ENCODE measurements around the gene SELENOK. TPM values are rescaled to one million over a fixed set of nuclear protein-coding genes. Genes with fewer than 3 reads are reported as not detected.
"Not testable (repeated sequence)": the region's sequence is repeated elsewhere in the genome, so short reads cannot be mapped to it uniquely, and the experiment has no call there.

SELENOK gene
- polyA plus RNA-seq, 1 donor from 2014 or later, result 136 TPM

DNA sequence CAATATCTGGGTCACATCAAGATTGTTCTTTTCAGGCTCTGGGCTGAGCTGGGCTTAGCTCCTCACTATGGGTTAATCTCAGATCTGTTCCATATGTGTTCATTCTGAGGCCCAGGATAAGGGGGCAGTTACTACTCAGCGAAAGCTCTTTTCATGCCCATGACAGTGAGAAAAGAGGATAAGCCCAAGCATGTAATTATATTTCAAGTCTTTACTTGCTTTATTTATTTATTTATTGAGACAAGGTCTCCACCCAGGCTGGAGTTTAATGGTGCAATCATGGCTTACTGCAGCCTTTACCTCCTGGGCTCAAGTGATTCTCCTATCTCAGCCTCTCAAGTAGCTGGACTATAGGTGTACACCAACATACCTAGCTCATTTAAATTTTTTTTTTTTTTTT lies 44.7 kb upstream of the SELENOK start:
- no peaks in the 10 kb centered on the region for H3K27me3 ChIP-seq (ENCODE audit: insufficient read depth, low read depth, low read length)
- no peak overlapping the region for H3K4me3 ChIP-seq (ENCODE audit: low read length)
- no peak overlapping the region for H3K9ac ChIP-seq (ENCODE audit: low read length)
- H3F3A ChIP-seq (ENCODE audit: insufficient read depth, low read length, poor library complexity, severe bottlenecking), result no peaks in the 10 kb centered on the region
- no peaks in the 10 kb centered on the region for H3K36me3 ChIP-seq (ENCODE audit: insufficient read depth, low read length)
- no peaks in the 10 kb centered on the region for H3K9me3 ChIP-seq (ENCODE audit: low read length)
- TF ChIP-seq EP300 (conservative IDR thresholded peaks at IDR 0.05; ENCODE audit: poor library complexity, severe bottlenecking) (no peak), SMC3 (conservative IDR thresholded peaks at IDR 0.05; ENCODE audit: poor library complexity) (no peak), MXI1 (conservative IDR thresholded peaks at IDR 0.05; ENCODE audit: poor library complexity, severe bottlenecking) (no peak), TAF1 (IDR thresholded peaks at IDR 0.05; ENCODE audit: low read depth) (no peak), RAD21 (conservative IDR thresholded peaks at IDR 0.05) (no peak), EZH2 (IDR thresholded peaks at IDR 0.05; ENCODE audit: borderline replicate concordance, insufficient read depth, low read length, poor library complexity, severe bottlenecking) (no peak)
- TF ChIP-seq, protein P1, sequence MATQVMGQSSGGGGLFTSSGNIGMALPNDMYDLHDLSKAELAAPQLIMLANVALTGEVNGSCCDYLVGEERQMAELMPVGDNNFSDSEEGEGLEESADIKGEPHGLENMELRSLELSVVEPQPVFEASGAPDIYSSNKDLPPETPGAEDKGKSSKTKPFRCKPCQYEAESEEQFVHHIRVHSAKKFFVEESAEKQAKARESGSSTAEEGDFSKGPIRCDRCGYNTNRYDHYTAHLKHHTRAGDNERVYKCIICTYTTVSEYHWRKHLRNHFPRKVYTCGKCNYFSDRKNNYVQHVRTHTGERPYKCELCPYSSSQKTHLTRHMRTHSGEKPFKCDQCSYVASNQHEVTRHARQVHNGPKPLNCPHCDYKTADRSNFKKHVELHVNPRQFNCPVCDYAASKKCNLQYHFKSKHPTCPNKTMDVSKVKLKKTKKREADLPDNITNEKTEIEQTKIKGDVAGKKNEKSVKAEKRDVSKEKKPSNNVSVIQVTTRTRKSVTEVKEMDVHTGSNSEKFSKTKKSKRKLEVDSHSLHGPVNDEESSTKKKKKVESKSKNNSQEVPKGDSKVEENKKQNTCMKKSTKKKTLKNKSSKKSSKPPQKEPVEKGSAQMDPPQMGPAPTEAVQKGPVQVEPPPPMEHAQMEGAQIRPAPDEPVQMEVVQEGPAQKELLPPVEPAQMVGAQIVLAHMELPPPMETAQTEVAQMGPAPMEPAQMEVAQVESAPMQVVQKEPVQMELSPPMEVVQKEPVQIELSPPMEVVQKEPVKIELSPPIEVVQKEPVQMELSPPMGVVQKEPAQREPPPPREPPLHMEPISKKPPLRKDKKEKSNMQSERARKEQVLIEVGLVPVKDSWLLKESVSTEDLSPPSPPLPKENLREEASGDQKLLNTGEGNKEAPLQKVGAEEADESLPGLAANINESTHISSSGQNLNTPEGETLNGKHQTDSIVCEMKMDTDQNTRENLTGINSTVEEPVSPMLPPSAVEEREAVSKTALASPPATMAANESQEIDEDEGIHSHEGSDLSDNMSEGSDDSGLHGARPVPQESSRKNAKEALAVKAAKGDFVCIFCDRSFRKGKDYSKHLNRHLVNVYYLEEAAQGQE (IDR thresholded peaks at IDR 0.05; ENCODE audit: borderline replicate concordance), result no peak
- TF ChIP-seq, protein P2, sequence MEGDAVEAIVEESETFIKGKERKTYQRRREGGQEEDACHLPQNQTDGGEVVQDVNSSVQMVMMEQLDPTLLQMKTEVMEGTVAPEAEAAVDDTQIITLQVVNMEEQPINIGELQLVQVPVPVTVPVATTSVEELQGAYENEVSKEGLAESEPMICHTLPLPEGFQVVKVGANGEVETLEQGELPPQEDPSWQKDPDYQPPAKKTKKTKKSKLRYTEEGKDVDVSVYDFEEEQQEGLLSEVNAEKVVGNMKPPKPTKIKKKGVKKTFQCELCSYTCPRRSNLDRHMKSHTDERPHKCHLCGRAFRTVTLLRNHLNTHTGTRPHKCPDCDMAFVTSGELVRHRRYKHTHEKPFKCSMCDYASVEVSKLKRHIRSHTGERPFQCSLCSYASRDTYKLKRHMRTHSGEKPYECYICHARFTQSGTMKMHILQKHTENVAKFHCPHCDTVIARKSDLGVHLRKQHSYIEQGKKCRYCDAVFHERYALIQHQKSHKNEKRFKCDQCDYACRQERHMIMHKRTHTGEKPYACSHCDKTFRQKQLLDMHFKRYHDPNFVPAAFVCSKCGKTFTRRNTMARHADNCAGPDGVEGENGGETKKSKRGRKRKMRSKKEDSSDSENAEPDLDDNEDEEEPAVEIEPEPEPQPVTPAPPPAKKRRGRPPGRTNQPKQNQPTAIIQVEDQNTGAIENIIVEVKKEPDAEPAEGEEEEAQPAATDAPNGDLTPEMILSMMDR (IDR thresholded peaks at IDR 0.05; ENCODE audit: poor library complexity, severe bottlenecking), result no peak
- H3K79me2 ChIP-seq (replicated peaks; ENCODE audit: insufficient read depth, low read length), result no peaks in the 10 kb centered on the region
- no peak overlapping the region for H3K4me2 ChIP-seq (ENCODE audit: low read length)
- no peaks in the 10 kb centered on the region for H4K20me1 ChIP-seq (ENCODE audit: insufficient read depth)
- H2AFZ ChIP-seq (ENCODE audit: low read depth, low read length), result no peak overlapping the region
- no peaks in the 10 kb centered on the region for H3K9me2 ChIP-seq (ENCODE audit: insufficient read depth, low read length)
- no peak overlapping the region for H3K27ac ChIP-seq (ENCODE audit: low read length)

DNA sequence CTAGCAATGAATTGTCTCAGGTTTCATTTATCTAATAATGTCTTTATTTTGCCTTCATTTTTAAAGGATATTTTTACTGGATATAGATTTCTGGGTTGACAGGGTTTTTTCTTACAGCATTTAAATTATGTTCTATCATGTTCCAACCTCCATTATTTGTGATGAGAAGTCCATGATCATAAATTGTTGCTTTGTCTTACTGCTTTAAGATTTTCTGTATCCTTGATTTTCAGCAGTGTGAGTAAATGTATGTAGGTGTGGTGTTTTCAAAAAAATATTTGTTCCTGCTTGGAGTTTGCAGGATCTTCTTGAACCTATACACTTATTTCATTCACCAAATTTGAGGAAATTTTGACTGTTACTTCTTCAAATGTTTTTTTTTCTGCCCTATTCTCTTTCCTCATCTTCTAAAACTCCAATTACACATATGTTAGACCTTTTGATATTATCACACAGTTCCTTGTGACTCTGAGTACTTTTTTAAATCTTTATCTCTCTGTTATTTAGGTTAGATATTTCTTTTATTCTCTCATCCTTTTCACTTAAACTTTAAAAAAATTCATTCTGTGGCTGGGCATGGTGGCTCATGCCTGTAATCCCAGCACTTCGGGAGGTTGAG lies 43.7 kb upstream of the SELENOK start:
- no peaks in the 10 kb centered on the region for H3K9me2 ChIP-seq (ENCODE audit: insufficient read depth, low read length)
- TF ChIP-seq, protein P2 (IDR thresholded peaks at IDR 0.05; ENCODE audit: poor library complexity, severe bottlenecking), result no peak
- TF ChIP-seq POLR2AphosphoS5 (IDR thresholded peaks at IDR 0.05) (no peak), EP300 (conservative IDR thresholded peaks at IDR 0.05; ENCODE audit: poor library complexity, severe bottlenecking) (no peak), TAF1 (IDR thresholded peaks at IDR 0.05; ENCODE audit: low read depth) (no peak), EZH2 (IDR thresholded peaks at IDR 0.05; ENCODE audit: borderline replicate concordance, insufficient read depth, low read length, poor library complexity, severe bottlenecking) (no peak), MXI1 (conservative IDR thresholded peaks at IDR 0.05; ENCODE audit: poor library complexity, severe bottlenecking) (no peak), RAD21 (conservative IDR thresholded peaks at IDR 0.05) (no peak), SMC3 (conservative IDR thresholded peaks at IDR 0.05; ENCODE audit: poor library complexity) (no peak)
- TF ChIP-seq, protein P1 (IDR thresholded peaks at IDR 0.05; ENCODE audit: borderline replicate concordance), result no peak
- H3K9me3 ChIP-seq (ENCODE audit: low read length), result no peaks in the 10 kb centered on the region

DNA sequence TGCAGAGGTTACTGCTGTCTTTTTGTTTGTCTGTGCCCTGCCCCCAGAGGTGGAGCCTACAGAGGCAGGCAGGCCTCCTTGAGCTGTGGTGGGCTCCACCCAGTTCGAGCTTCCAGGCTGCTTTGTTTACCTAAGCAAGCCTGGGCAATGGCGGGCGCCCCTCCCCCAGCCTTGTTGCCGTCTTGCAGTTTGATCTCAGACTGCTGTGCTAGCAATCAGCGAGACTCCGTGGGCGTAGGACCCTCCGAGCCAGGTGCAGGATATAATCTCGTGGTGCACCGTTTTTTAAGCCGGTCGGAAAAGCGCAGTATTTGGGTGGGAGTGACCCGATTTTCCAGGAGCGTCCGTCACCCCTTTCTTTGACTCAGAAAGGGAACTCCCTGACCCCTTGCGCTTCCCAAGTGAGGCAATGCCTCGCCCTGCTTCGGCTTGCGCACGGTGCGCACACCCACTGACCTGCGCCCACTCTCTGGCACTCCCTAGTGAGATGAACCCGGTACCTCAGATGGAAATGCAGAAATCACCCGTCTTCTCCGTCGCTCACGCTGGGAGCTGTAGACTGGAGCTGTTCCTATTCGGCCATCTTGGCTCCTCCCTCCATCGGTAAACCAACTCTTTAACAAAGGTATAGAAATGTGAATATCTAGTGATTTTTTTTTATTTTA lies 35.7 kb upstream of the SELENOK start:
- not testable (repeated sequence) for H3K36me3 ChIP-seq (ENCODE audit: insufficient read depth, low read length); H3K27me3 ChIP-seq (ENCODE audit: insufficient read depth, low read depth, low read length); H3K4me3 ChIP-seq (ENCODE audit: low read length); H3K4me2 ChIP-seq (ENCODE audit: low read length); H4K20me1 ChIP-seq (ENCODE audit: insufficient read depth); H3K9me2 ChIP-seq (ENCODE audit: insufficient read depth, low read length); H2AFZ ChIP-seq (ENCODE audit: low read depth, low read length); H3K27ac ChIP-seq (ENCODE audit: low read length); H3K9ac ChIP-seq (ENCODE audit: low read length); H3K9me3 ChIP-seq (ENCODE audit: low read length); H3K79me2 ChIP-seq (replicated peaks; ENCODE audit: insufficient read depth, low read length); H3F3A ChIP-seq (ENCODE audit: insufficient read depth, low read length, poor library complexity, severe bottlenecking)

More for the DNA sequence above, 43.7 kb upstream of the SELENOK start:
- no peak overlapping the region for H3K27ac ChIP-seq (ENCODE audit: low read length)
- H3K27me3 ChIP-seq (ENCODE audit: insufficient read depth, low read depth, low read length), result no peaks in the 10 kb centered on the region
- H3F3A ChIP-seq (ENCODE audit: insufficient read depth, low read length, poor library complexity, severe bottlenecking), result no peaks in the 10 kb centered on the region
- no peaks in the 10 kb centered on the region for H3K36me3 ChIP-seq (ENCODE audit: insufficient read depth, low read length)
- no peaks in the 10 kb centered on the region for H3K79me2 ChIP-seq (replicated peaks; ENCODE audit: insufficient read depth, low read length)
- no peak overlapping the region for H2AFZ ChIP-seq (ENCODE audit: low read depth, low read length)
- no peak overlapping the region for H3K4me3 ChIP-seq (ENCODE audit: low read length)
- no peak overlapping the region for H3K9ac ChIP-seq (ENCODE audit: low read length)
- H4K20me1 ChIP-seq (ENCODE audit: insufficient read depth), result no peaks in the 10 kb centered on the region
- H3K4me2 ChIP-seq (ENCODE audit: low read length), result no peak overlapping the region
